Ishikawa (cell line): Measurements from ENCODE around the gene EPHA2.

Experiments used
- CEBPB ChIP-seq: IDR thresholded peaks from 2 replicates; pipeline ENCODE4 v1.6.1; 2012
- CREB1 ChIP-seq: IDR thresholded peaks from 2 replicates; pipeline ENCODE4 v1.6.1; 2012; ENCODE audit warnings: low read depth
- EGR1 ChIP-seq: IDR thresholded peaks from 2 replicates; pipeline ENCODE4 v1.6.1; 2012
- EP300 ChIP-seq: IDR thresholded peaks from 2 replicates; pipeline ENCODE4 v1.6.1; 2012; ENCODE audit warnings: borderline replicate concordance
- FOXM1 ChIP-seq: IDR thresholded peaks from 2 replicates; pipeline ENCODE4 v1.6.1; 2012; ENCODE audit warnings: low read depth, borderline replicate concordance
- NFIC ChIP-seq: IDR thresholded peaks from 2 replicates; pipeline ENCODE4 v1.6.1; 2012
- RAD21 ChIP-seq: IDR thresholded peaks from 2 replicates; pipeline ENCODE4 v1.6.1; 2012; ENCODE audit warnings: low read depth
- TAF1 ChIP-seq: IDR thresholded peaks from 2 replicates; pipeline ENCODE4 v1.6.1; 2012; ENCODE audit warnings: low read depth, mild to moderate bottlenecking
- TCF12 ChIP-seq: IDR thresholded peaks from 2 replicates; pipeline ENCODE4 v1.6.1; 2012; ENCODE audit warnings: low read depth
- TEAD4 ChIP-seq: IDR thresholded peaks from 2 replicates; pipeline ENCODE4 v1.6.1; 2012
- YY1 ChIP-seq: IDR thresholded peaks from 2 replicates; pipeline ENCODE4 v1.6.1; 2012; ENCODE audit warnings: low read depth
- ZBTB7A ChIP-seq: IDR thresholded peaks from 2 replicates; pipeline ENCODE4 v1.6.1; 2012; ENCODE audit warnings: low read depth
- TF ChIP-seq, protein P1 (sequence below): IDR thresholded peaks from 2 replicates; pipeline ENCODE4 v1.6.1; 2012
- TF ChIP-seq, protein P2 (sequence below): IDR thresholded peaks from 2 replicates; pipeline ENCODE4 v1.6.1; 2012
- TF ChIP-seq, protein P3 (sequence below): IDR thresholded peaks from 2 replicates; pipeline ENCODE4 v1.6.1; 2012; ENCODE audit warnings: low read depth, mild to moderate bottlenecking

EPHA2 gene

DNA sequence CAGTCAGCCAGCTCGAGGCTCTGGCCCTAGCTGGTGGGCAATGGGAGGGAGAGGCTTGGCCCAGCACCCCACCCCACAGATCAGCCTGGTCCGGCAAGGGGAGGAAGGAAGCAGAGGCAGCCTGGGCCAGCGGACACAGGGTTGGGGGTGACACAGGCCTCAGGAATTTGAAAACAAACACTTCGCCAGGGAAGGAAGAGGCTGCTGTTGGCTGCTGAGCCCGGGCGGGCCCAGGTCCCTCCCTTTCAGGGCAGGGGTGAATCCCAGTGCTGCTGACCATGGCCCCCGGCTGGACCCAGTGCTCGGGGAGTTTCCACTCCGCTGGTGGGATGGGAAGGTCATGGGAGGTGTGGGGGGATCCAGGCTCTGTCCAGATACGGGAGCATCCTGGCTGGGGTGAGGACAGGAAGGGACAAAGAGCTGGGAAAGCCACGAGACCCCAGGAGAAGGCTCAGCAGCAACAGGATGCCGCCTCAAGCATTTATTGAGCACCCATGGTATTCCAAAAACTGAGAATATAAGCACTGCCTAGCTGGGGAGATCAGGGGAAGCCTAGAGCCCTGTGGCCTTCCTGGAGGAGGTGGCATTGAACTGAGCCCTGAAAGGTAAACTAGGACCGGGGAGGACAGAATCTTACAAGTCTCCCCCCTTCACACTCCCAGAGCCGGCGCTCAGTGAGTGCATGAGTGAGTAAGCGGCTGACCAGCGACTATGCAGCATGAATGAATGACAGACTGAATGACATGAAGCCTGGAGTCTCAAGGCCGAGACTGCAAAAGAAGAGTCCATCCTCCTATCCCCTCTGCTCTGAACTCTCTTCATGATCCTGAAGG lies 26.2 kb upstream of the EPHA2 start:
- TF ChIP-seq NFIC, result peak; percentile 47
- no peak; the same call in 1 of the 2 replicates for TF ChIP-seq TAF1
- TF ChIP-seq RAD21, result no peak; the same call in 1 of the 2 replicates
- peak; percentile 86; the same call in 1 of the 2 replicates for TF ChIP-seq FOXM1
- TF ChIP-seq CREB1, result no peak
- TF ChIP-seq, protein P1, sequence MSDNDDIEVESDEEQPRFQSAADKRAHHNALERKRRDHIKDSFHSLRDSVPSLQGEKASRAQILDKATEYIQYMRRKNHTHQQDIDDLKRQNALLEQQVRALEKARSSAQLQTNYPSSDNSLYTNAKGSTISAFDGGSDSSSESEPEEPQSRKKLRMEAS, result peak; percentile 45; the same call in 1 of the 2 replicates
- no peak for TF ChIP-seq CEBPB
- TF ChIP-seq EGR1, result no peak
- TF ChIP-seq, protein P2, sequence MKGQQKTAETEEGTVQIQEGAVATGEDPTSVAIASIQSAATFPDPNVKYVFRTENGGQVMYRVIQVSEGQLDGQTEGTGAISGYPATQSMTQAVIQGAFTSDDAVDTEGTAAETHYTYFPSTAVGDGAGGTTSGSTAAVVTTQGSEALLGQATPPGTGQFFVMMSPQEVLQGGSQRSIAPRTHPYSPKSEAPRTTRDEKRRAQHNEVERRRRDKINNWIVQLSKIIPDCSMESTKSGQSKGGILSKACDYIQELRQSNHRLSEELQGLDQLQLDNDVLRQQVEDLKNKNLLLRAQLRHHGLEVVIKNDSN, result no peak
- TF ChIP-seq YY1, result no peak
- TF ChIP-seq, protein P3, sequence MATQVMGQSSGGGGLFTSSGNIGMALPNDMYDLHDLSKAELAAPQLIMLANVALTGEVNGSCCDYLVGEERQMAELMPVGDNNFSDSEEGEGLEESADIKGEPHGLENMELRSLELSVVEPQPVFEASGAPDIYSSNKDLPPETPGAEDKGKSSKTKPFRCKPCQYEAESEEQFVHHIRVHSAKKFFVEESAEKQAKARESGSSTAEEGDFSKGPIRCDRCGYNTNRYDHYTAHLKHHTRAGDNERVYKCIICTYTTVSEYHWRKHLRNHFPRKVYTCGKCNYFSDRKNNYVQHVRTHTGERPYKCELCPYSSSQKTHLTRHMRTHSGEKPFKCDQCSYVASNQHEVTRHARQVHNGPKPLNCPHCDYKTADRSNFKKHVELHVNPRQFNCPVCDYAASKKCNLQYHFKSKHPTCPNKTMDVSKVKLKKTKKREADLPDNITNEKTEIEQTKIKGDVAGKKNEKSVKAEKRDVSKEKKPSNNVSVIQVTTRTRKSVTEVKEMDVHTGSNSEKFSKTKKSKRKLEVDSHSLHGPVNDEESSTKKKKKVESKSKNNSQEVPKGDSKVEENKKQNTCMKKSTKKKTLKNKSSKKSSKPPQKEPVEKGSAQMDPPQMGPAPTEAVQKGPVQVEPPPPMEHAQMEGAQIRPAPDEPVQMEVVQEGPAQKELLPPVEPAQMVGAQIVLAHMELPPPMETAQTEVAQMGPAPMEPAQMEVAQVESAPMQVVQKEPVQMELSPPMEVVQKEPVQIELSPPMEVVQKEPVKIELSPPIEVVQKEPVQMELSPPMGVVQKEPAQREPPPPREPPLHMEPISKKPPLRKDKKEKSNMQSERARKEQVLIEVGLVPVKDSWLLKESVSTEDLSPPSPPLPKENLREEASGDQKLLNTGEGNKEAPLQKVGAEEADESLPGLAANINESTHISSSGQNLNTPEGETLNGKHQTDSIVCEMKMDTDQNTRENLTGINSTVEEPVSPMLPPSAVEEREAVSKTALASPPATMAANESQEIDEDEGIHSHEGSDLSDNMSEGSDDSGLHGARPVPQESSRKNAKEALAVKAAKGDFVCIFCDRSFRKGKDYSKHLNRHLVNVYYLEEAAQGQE, result no peak
- peak; percentile 82 for TF ChIP-seq TEAD4
- TF ChIP-seq EP300, result peak; percentile 48; the same call in 1 of the 2 replicates
- TF ChIP-seq TCF12, result peak; percentile 54
- TF ChIP-seq ZBTB7A, result no peak

DNA sequence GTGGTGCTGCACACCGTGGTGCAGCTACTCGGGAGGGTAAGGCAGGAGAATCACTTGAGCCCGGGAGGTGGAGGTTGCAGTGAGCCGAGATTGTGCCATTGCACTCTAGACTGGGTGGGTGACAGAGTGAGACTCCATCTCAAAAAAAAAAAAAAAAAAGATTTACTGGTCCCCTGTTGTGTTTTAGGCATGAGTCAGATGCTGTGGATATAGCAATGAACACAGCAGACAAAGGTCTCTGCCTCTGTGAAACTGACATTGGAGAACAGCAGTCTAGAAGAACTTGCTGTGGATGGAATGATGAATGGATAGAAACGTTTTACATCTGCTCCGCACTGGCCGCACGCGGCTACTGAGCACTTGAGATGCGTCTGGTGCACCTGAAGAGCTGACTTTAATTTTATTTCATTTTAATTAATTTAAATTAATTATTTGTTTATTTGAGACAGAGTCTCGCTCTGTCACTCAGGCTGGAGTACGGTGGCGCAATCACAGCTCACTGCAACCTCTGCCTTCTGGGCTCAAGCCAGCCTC lies 24.5 kb upstream of the EPHA2 start:
- TF ChIP-seq, protein P1, result no peak
- TF ChIP-seq TCF12, result no peak
- TF ChIP-seq, protein P2, result no peak

DNA sequence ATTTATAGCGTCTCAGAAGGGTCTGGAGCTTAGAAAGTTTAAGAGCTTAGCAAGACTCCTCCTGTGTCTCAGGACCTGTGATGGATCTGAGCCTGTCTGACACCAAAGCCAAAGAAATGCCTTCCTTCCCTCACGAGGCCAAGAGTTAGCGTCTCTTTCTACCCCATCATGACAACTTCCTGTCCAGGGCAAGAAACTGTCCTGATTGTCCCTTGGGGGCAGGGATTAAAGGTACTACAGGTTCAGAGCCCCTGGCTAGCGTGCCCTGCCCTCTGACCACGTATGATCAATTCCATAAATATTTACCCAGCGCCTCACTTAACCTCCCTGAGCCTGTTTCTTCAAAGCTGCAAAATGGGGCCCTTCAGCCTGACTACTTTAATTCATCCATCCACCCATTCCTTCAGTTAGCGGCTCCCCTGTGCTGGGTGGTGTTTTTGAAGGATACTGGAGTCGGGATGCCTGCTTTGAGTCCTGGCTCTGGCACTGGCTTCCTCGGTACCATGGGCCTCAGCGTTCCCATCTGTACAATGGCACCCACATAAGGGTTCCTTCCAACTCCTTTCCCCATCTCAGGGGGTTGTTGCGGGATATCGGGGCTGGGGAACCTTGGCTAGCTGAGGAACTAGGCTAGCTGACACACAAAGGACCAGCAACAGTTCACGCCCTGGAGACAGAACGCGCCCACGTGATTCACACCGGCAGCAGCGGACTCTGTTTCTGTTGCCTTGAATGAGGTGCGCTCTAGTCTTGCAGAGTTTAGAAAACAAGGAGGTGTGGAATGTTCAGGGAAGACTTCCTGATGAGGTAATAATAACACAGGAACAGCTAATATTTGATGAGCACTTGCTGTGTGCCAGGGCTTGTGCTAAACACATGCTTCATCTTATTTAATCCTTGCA lies 23.0 kb upstream of the EPHA2 start:
- no peak for TF ChIP-seq FOXM1
- TF ChIP-seq, protein P2, result no peak

DNA sequence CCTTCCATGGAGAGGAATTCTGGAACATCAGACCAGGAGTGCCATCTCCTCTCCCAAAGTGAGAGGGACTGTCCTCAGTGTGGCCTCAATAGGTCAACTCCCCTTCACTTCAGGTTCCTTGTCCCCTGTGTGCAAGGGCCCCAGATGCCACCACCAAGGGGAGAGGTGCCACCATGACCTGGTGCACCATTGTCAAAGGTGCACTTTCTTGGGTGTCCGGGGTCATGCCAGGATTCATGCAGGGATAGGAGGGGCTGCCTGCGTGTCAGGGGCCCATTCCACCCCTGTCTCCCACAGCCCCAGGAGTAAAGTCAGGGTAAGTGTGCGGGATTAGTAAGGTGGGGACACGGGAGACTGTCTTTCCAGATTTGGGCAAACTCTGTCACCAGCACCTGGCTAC lies 21.4 kb upstream of the EPHA2 start:
- TF ChIP-seq NFIC (no peak), RAD21 (no peak), CREB1 (no peak), ZBTB7A (no peak), CEBPB (no peak), TCF12 (no peak), EP300 (no peak), TAF1 (no peak), EGR1 (no peak), FOXM1 (no peak), TEAD4 (no peak), YY1 (no peak)
- TF ChIP-seq, protein P3, result no peak
- TF ChIP-seq, protein P1, result no peak
